Activated gamma-delta T cell (primary cell): ENCODE results near the gene SETBP1.

Experiments used
- DNase-seq: peaks from one replicate; lab custom pipeline; 2025; lab: John Stamatoyannopoulos, UW

SETBP1 gene

GRCh38 chr18:44815108-44815507, 134.4 kb downstream of the SETBP1 start:
- no peak for DNase-seq

DNA sequence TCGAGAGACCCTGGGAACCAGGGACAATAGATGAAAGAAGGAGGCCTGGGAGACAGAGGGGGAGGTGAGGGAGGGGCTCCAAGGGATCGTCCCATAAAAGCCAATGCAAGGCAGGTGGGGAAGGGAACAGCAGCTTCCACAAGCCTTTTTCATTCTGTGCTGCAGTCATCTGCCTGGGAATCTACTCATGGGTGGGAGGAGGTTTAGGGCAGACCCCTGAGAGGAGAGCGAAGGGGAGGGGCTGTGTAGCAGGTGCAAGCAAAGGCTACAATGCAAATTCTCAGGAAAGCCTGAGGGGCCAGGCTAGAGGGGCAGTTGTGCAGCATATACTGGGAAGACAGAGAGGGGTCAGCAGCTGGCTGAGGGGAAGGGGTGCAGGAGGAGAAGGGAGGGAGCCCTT, 135.4 kb downstream of the SETBP1 start:
- DNase-seq, result no peak

DNA sequence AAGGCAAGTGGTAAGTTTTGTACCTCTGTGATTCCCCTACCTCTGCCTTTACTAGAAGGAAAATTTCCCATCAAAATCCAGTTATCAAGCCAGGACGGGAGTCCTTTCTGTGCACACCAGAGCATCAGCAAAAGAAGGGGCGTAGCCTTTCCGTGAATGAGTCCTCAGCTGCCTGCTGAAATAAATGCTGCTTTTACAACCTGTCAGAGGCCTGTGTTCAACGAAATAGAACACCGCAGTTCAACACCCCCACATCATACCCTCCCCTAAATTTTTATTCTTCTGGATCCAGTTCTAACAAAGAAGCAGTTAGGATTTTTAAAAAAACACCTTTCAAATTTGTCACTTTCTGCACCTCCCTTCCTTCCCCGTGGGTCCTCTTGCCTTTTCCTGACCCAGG, 135.8 kb downstream of the SETBP1 start:
- no peak for DNase-seq

- no peak for DNase-seq
These were observed 137.3 kb downstream of the SETBP1 start for GRCh38 chr18:44817831-44818473.

GRCh38 chr18:44818668-44819403, 138.1 kb downstream of the SETBP1 start:
- DNase-seq, result no peak

- no peak for DNase-seq
These were observed 139.3 kb downstream of the SETBP1 start for GRCh38 chr18:44819944-44820510.

- DNase-seq, result no peak
These were observed 141.2 kb downstream of the SETBP1 start for GRCh38 chr18:44821924-44822323.

DNA sequence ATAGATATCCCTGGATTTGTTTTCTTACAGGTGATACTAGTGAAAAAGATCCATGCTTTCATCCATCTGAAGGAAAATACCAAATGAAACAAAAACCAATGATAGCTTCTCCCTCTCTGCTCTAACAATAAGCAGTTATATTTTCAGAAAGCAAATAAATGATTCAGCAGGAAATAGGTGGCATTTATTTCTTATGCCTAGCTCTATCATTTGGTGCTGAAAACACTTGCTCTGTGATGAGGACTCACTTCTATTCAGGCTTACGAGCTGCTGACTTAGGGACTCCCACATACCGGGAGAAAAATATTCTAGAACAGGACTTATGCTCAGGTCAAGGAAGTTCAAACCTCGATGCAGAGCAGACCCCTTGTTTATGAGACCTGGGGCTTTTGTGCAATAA, 142.6 kb downstream of the SETBP1 start:
- DNase-seq, result no peak

- DNase-seq, result no peak
These were observed 143.1 kb downstream of the SETBP1 start for GRCh38 chr18:44823782-44824181.

- DNase-seq, result no peak
These were observed 144.2 kb downstream of the SETBP1 start for GRCh38 chr18:44824884-44825283.

- no peak for DNase-seq
These were observed 146.0 kb downstream of the SETBP1 start for GRCh38 chr18:44826418-44827259.

DNA sequence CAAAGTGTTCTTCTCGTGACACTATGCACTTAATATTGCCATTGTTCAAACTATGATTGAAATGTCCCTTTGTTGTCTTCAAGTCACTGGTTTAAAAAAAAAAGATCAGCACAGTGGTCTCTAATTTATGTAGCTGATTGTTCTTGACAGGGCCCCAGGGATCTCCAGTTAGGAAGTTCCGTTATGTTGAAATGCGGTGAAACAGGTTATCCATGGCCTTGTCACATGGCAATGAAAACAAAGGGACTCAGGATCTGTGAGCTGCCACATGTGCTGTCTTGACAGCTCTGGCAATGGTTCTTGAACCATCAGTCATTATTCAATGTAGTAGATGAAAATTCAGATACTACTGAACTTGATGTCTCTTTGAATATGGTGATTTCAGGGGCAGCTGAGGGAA, 147.4 kb downstream of the SETBP1 start:
- no peak for DNase-seq

DNA sequence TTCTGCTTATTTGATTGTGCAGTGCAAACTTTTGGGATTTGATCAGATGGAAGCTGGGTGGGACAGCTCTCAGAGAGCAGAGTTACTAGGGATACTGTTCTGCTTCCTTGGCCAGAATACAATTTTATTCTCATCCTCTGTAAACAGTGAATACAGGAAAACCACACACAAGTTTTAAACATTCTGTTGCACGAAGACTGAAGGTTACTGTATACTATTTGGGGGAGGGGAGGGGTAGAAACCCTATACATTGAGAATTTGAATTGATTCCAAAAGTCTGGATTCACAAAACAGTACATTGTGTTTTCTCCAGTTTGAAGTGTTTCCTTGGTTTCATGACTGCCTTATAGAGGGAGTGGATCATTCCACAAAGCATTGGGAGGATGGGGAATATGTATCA, 149.9 kb downstream of the SETBP1 start:
- DNase-seq, result no peak

GRCh38 chr18:44833786-44834185, 153.1 kb downstream of the SETBP1 start:
- no peak for DNase-seq

- DNase-seq, result no peak
These were observed 154.3 kb downstream of the SETBP1 start for GRCh38 chr18:44834867-44835469.

DNA sequence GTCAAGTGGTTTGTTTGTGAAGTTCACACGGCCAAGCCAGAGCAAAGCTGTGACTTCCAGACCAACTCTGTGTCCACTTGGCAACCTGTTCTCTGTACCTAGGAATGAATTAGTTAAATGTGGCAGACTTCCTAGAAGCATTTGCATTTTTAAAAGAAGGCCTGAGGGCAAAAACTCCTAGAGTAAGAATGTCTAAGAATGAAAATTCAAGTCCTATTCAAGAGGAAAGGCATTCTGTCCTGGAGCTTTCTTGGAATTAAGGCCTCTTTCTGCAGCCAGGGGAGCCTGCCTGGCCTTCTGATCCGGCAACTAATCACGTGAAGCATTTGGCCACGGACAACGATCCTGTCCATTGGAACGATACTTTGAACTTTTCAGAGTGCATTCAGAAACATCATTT, 155.0 kb downstream of the SETBP1 start:
- DNase-seq, result no peak

GRCh38 chr18:44836263-44836662, 155.6 kb downstream of the SETBP1 start:
- no peak for DNase-seq

- no peak for DNase-seq
These were observed 156.9 kb downstream of the SETBP1 start for GRCh38 chr18:44837482-44838180.

GRCh38 chr18:44838971-44839666, 158.4 kb downstream of the SETBP1 start:
- DNase-seq, result peak; percentile 11

- DNase-seq, result no peak
These were observed 159.5 kb downstream of the SETBP1 start for GRCh38 chr18:44840058-44840790.
